Fibroblast of peridontal ligament (primary cell): ENCODE data around the gene CCNYL1.
"Not testable (repeated sequence)": the region's sequence is repeated elsewhere in the genome, so short reads cannot be mapped to it uniquely, and the experiment has no call there.

Experiments
- DNase-seq: peaks from one replicate; pipeline ENCODE4 v3.0.0-alpha.2; 2010; ENCODE audit errors: extremely low read depth

The CCNYL1 gene

GRCh38 chr2:207710814-207711740 lies at the start of gene CCNYL1:
Gene CCNYL1, plus strand, starts transcription at chr2:207711640. Its CDS starts 257 bp downstream, at chr2:207711897.
- peak; percentile 98 for DNase-seq

- no peak for DNase-seq
Observed at GRCh38 chr2:207662203-207662602, 49.2 kb upstream of the CCNYL1 start.

- no peak for DNase-seq
Observed at GRCh38 chr2:207663870-207664545, 47.4 kb upstream of the CCNYL1 start.

GRCh38 chr2:207670887-207671286 lies 40.6 kb upstream of the CCNYL1 start:
- DNase-seq, result no peak

GRCh38 chr2:207673431-207673830 lies 38.0 kb upstream of the CCNYL1 start:
- no peak for DNase-seq

- no peak for DNase-seq
Observed at GRCh38 chr2:207674266-207674774, 37.1 kb upstream of the CCNYL1 start.

- no peak for DNase-seq
Observed at GRCh38 chr2:207674826-207675225, 36.6 kb upstream of the CCNYL1 start.

GRCh38 chr2:207676827-207677354 lies 34.5 kb upstream of the CCNYL1 start:
- peak; percentile 85 for DNase-seq

- no peak for DNase-seq
Observed at GRCh38 chr2:207681431-207681830, 30.0 kb upstream of the CCNYL1 start.

- DNase-seq, result no peak
Observed at GRCh38 chr2:207682557-207682956, 28.9 kb upstream of the CCNYL1 start.

GRCh38 chr2:207683438-207683837 lies 28.0 kb upstream of the CCNYL1 start:
- no peak for DNase-seq

GRCh38 chr2:207683879-207684627 lies 27.4 kb upstream of the CCNYL1 start:
- peak; percentile 50 for DNase-seq

GRCh38 chr2:207686812-207687211 lies 24.6 kb upstream of the CCNYL1 start:
- DNase-seq, result no peak

GRCh38 chr2:207688597-207688996 lies 22.8 kb upstream of the CCNYL1 start:
- DNase-seq, result no peak

- not testable (repeated sequence) for DNase-seq
Observed at GRCh38 chr2:207690845-207691461, 20.5 kb upstream of the CCNYL1 start.

- DNase-seq, result no peak
Observed at GRCh38 chr2:207692206-207693065, 19.0 kb upstream of the CCNYL1 start.

- no peak for DNase-seq
Observed at GRCh38 chr2:207693641-207694249, 17.7 kb upstream of the CCNYL1 start.

GRCh38 chr2:207694811-207695281 lies 16.6 kb upstream of the CCNYL1 start:
- DNase-seq, result peak; percentile 35

- DNase-seq, result no peak
Observed at GRCh38 chr2:207695293-207695692, 16.1 kb upstream of the CCNYL1 start.

GRCh38 chr2:207696911-207697310 lies 14.5 kb upstream of the CCNYL1 start:
- not testable (repeated sequence) for DNase-seq
